Body of pancreas (tissue), 4 donors: ENCODE data around the gene SPATA13. TPM values are rescaled to one million over a fixed set of nuclear protein-coding genes. Genes with fewer than 3 reads are reported as not detected.

ENCODE experiments used
- ATAC-seq: fragments of 150-250 bp; one replicate; pipeline ENCODE4 v1.9.1; 2016
- DNase-seq, 4 donors: peaks; one replicate each; pipeline ENCODE4 v3.0.0-alpha.2; 2019
- H3K27ac ChIP-seq, 4 donors: fragments of 200-600 bp; sonication (generic); 1 replicate in 3 of 4; 2 replicates in 1 of 4; pipeline versions ENCODE4 v1.5.1 to v1.6.1; 2016 to 2019; ENCODE audit warnings: mild to moderate bottlenecking in 1 of 4, mixed read lengths in 1 of 4, moderate library complexity in 1 of 4
- H3K27me3 ChIP-seq, 2 donors: fragments of 200-600 bp; sonication (generic); one replicate each; pipeline ENCODE4 v1.6.0; 2016; ENCODE audit warnings: mild to moderate bottlenecking in 1 of 2
- H3K36me3 ChIP-seq, 2 donors: fragments of 200-600 bp; sonication (generic); replicated peaks in 1 of 2; 2 replicates each; pipeline ENCODE4 v1.5.1; 2016; ENCODE audit warnings: low read depth in 2 of 2; ENCODE audit not compliant: insufficient read depth in 1 of 2
- H3K4me1 ChIP-seq: fragments of 200-600 bp; sonication (generic); one replicate; pipeline ENCODE4 v1.6.0; 2016
- H3K4me3 ChIP-seq, 2 donors: fragments of 200-600 bp; sonication (generic); 1 replicate in 1 of 2; 2 replicates in 1 of 2; pipeline ENCODE4 v1.5.1; 2016 to 2019
- H3K9me3 ChIP-seq, 3 donors: fragments of 200-600 bp; sonication (generic); 1 replicate in 2 of 3; 2 replicates in 1 of 3; pipeline ENCODE4 v1.5.1; 2016
- CTCF ChIP-seq, 7 experiments: fragments of 450-650 bp in 4 of 7; fragments of 200-600 bp in 3 of 7; sonication (generic) in 3 of 7; IDR thresholded peaks; one replicate each; pipeline ENCODE4 v1.5.1; 2016 to 2019; ENCODE audit warnings: antibody characterized with exemption in 7 of 7
- POLR2A ChIP-seq, 3 donors: fragments of 450-650 bp; IDR thresholded peaks; one replicate each; pipeline ENCODE4 v1.6.1; 2016; ENCODE audit warnings: antibody characterized with exemption in 3 of 3, mild to moderate bottlenecking in 2 of 3
- WGBS, 2 donors: methylation state at CpG; one replicate each; pipeline ENCODE4 v1.1.5; 2017; 5-methylcytosine and 5-hydroxymethylcytosine counted together
- intact Hi-C: fragments of 100-400 bp; cut with DNase I; formaldehyde crosslinking; loops from one replicate; pipeline ENCODE4 v1.15.1; 2023
- total RNA-seq, 2 donors: library from RNA; depleted of rRNA; stranded (reverse); fragments of >200 nt; gene quantifications; one replicate each; pipeline ENCODE4 v1.1.0, GENCODE V29; 2016

SPATA13 gene
- total RNA-seq, 2 donors from 2014 or later = 83.3 to 359 TPM

- no peak overlapping the region for H3K4me3 ChIP-seq
- H3K27ac ChIP-seq = peak overlapping the region; percentile 30 to 71 (median 58)
- no peaks in the 10 kb centered on the region for H3K36me3 ChIP-seq
- no peaks in the 10 kb centered on the region for H3K9me3 ChIP-seq
- 31 to 52% methylated on average over 7 of the region's 7 CpGs for WGBS, 2 donors
- peaks cover 64% of the 10 kb centered on the region for H3K4me1 ChIP-seq
- TF ChIP-seq POLR2A (IDR thresholded peaks at IDR 0.05) (no peak), CTCF (IDR thresholded peaks at IDR 0.05) (no peak)
- ATAC-seq = peak; percentile 54
- H3K27me3 ChIP-seq = no peaks in the 10 kb centered on the region
- peak in 3 of 4 donors; percentile 48 to 77 (median 74) for DNase-seq
- intact Hi-C loops = no loop called here
These were observed 47.5 kb downstream of the SPATA13 start for GRCh38 chr13:24207841-24208667.

GRCh38 chr13:24209138-24209537, 48.6 kb downstream of the SPATA13 start:
- peak overlapping the region; percentile 30 to 71 (median 58) for H3K27ac ChIP-seq
- no peak for DNase-seq
- WGBS, 2 donors = 70 to 71% methylated on average over 5 of the region's 5 CpGs
- H3K4me3 ChIP-seq = no peak overlapping the region
- TF ChIP-seq CTCF (IDR thresholded peaks at IDR 0.05) (no peak), POLR2A (IDR thresholded peaks at IDR 0.05) (no peak)
- no peaks in the 10 kb centered on the region for H3K9me3 ChIP-seq
- H3K27me3 ChIP-seq = no peaks in the 10 kb centered on the region
- no peak for ATAC-seq
- peaks cover 62% of the 10 kb centered on the region for H3K4me1 ChIP-seq
- intact Hi-C loops = no loop called here
- H3K36me3 ChIP-seq = no peaks in the 10 kb centered on the region

GRCh38 chr13:24212254-24212653, 51.7 kb downstream of the SPATA13 start:
- DNase-seq (peak in 1 of 4 donors; percentile 45), ATAC-seq (peak; percentile 16)
- Histone ChIP-seq H3K4me3 (no peak overlapping the region), H3K4me1 (peaks cover 94% of the 10 kb centered on the region), H3K27ac (peak overlapping the region; percentile 82 to 89 (median 84)), H3K36me3 (no peaks in the 10 kb centered on the region), H3K9me3 (no peaks in the 10 kb centered on the region), H3K27me3 (no peaks in the 10 kb centered on the region)
- 23 to 29% methylated on average over 5 of the region's 5 CpGs for WGBS, 2 donors
- intact Hi-C loops = no loop called here
- TF ChIP-seq POLR2A (IDR thresholded peaks at IDR 0.05) (no peak), CTCF (IDR thresholded peaks at IDR 0.05) (no peak)

- H3K27ac ChIP-seq = peak overlapping the region; percentile 82 to 89 (median 84)
- ATAC-seq (peak; percentile 73), DNase-seq (peak; percentile 45 to 71 (median 56))
- TF ChIP-seq CTCF (IDR thresholded peaks at IDR 0.05) (no peak), POLR2A (IDR thresholded peaks at IDR 0.05) (no peak)
- H3K9me3 ChIP-seq = no peaks in the 10 kb centered on the region
- peaks cover 94% of the 10 kb centered on the region for H3K4me1 ChIP-seq
- H3K4me3 ChIP-seq = no peak overlapping the region
- no peaks in the 10 kb centered on the region for H3K27me3 ChIP-seq
- intact Hi-C loops = no loop called here
- 8 to 10% methylated on average over 7 of the region's 7 CpGs for WGBS, 2 donors
- no peaks in the 10 kb centered on the region for H3K36me3 ChIP-seq
These were observed 52.2 kb downstream of the SPATA13 start for GRCh38 chr13:24212674-24213073.
